ENCODE data around the gene SERPINB12.

SERPINB12 gene

DNA sequence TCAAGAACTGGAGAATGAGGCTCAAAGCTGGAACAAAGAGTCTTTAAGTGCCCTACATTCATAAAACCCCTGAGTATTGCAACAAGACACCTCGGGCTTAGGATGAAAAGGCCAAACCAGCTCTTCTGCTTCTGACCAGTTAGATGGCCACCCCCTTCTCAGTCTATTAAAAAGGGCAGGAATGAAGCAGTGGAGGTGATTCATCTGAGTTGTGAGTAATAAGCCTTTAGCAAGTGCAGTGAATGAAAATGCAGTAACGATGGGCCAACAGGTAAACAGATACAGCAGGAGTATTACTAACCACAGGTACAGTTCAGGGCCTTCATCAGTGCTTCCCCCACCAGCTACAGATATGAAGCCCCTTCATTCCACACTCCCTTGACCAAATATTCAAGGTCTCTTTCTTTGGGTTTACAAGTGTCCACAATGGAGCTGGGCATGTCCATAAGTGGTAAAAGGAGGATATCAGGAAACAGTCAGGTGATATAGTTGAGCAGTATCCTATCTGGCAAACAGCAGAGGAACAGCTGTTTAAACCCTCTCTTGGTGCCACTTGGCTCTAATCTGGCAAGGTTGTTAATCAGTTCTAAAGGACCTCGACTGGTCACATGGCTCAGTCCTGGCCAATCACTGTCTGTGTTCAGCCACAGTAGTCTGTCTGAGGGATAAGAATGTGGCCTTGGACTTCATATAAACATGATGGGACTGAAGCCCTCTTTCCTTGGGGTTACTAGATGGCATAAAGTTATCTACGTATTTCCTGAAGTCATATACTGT is 62.8 kb downstream of the SERPINB12 start:
- no peak for DNase-seq

GRCh38 chr18:63606526-63606925 is 64.4 kb downstream of the SERPINB12 start:
- no peak for DNase-seq

GRCh38 chr18:63613420-63613819 is 71.3 kb downstream of the SERPINB12 start:
- no peak for DNase-seq

DNA sequence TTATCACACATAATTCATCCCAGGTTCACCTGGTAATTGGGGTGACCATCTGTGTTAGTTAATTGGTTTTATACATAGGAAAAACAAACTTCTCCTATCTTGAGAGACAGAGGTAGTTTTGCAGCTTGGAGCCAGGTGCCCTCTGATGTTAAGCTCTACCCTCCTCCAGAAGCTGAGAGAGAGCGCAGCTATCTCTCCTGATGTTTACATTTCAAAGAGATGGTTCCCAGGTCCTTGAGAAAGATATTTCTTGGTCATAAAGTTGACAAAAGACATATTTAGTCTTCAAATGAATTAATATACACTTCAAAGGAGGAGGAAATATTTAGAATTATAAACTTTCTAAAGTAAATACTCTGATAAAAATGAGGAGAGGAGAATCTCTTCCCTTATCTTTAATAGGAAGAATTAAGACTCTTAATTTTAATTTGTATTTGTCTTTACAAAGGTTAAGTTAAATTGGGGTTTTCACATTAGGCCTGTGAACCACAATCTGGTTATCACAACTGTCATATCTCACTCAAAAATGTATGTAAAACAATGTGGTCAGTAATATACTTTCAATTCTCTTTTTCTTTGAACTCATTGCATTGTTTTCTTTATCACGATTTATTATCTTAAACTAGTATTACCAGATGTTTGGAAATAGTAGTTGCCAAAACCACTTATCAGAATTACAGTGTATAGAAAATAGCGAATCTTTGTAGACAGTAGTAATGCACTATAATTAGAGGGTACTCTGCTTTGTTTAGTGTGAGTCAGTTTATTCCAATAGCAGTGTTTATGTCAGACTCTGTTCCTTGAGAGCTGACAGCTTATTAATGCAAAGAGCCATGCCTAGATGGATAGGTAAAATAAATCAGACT is 75.1 kb downstream of the SERPINB12 start:
- DNase-seq, result no peak

DNA sequence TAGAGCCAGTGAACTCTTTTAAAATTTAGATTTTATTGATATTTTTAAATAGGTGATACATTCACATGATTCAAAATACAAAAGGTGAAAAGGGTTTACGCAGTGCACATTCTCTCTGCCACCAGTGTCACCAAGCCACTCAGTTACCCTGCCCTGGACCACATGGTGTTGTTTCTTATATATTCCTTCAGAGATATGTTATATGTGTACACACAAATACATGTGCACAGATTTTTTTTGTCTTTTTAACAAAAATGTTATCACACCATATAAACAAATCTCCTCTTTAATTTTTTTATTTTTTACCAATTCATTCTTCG is 75.7 kb downstream of the SERPINB12 start:
- no peak for DNase-seq
